Measurements from ENCODE around the gene CDX1.

CDX1 gene

GRCh38 chr5:150203832-150204589 is 37.4 kb downstream of the CDX1 start:
- in situ Hi-C loops (cut with HindIII; ENCODE audit: low sequenced_read_pairs): no loop called here

GRCh38 chr5:150204590-150204960 is 38.0 kb downstream of the CDX1 start:
- in situ Hi-C loops (cut with HindIII; ENCODE audit: low sequenced_read_pairs): no loop called here

DNA sequence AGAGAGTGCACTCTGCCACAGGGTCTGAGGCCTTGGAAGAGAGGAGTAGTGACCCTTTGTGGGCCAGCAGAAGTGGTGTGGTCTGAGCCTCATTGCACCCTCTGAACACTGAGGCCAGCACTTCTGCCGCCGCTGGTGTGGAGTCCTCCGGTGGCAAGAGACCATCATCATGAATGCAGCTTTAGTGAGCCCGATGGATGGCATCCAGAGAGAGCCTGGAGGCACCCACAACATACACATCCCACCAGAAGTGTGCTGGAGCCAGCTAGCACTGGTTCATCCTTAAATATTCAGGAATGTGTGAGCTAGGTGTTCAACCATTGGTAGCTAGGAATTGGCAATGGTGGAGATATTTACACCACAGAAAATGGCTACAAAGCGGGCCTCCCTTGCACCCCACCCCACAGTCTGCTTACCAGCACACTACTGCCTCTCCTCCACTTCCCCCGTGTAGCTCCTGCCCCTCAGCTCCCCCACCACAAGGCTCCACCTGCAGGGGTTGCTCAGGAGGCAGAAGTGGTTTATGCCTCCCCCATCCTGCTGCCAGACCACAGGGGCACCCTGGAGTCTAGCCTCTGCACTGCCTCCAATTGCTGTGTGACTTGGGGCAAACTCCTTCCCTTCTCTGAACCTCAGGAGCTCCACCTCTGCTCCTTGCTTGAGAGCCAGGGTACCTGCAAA is 39.7 kb downstream of the CDX1 start:
- in situ Hi-C loops (cut with HindIII; ENCODE audit: low sequenced_read_pairs): no loop called here

DNA sequence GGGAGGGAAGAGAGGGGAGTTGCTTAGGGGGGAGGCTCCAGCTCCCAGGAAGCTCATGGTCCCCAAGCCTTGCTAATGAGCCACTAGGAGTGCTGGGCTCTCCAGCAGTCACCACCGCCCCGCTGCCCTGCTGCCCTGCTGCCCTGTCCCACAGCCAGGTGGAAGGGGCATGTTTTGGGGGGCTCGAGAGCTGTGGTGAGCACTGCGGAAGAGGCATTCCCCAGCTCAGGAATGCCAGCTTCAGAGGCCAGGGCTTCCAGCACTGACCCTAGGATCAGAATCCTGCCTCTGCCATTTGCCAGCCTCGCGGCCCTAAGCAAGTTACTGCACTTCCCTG is 40.2 kb downstream of the CDX1 start:
- in situ Hi-C loops (cut with HindIII; ENCODE audit: low sequenced_read_pairs): no loop called here

- in situ Hi-C loops (cut with HindIII; ENCODE audit: low sequenced_read_pairs): no loop called here
Measured at GRCh38 chr5:150208187-150209098, 41.9 kb downstream of the CDX1 start.

DNA sequence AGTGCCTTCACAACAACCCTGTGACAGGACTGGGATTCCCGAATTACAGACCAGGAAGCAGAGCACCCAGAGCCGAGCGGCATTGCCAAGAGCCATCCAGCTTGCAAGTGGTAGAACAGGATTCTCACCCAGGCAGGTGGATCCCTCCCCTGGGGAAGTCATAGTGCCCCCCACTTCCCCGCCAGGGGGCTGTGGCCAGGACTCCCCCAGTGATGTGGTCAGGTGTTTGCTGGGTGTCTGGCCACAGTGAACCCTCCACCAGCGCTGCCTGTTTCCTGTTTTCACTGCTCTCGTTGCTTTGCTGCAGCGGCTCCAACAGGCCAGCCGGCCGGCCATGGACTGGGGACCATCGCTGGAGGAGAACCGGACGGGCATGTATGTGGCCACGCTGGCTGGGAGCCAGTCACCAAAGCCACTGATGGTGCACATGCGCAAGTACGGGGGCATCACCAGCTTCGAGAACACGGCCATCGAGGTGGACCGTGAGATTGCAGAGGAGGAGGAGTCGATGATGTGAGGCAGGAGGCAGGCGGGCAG is 42.6 kb downstream of the CDX1 start:
- in situ Hi-C loops (cut with HindIII; ENCODE audit: low sequenced_read_pairs): no loop called here

DNA sequence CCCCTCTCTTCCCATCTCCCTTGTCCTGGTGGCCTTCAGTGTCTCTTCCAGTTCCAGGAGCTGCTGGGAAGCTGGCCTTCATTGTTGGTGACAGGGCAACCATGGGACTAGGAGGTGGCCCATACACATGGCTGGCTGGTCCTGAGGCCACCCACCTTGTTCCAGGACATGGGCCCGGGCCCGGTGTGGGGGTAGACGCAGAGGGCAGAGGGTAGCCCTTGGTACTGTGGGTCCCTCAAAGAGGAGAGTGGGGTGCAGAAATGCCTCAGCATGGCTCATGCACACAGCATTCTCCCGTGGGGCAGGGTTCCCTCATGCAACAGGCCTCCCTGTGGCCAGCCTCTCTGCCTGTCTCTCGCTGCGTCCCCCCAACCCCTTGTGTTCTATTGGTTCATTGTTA is 44.1 kb downstream of the CDX1 start:
- in situ Hi-C loops (cut with HindIII; ENCODE audit: low sequenced_read_pairs): no loop called here

GRCh38 chr5:150211156-150212030 is 44.8 kb downstream of the CDX1 start:
- in situ Hi-C loops (cut with HindIII; ENCODE audit: low sequenced_read_pairs): no loop called here

- in situ Hi-C loops (cut with HindIII; ENCODE audit: low sequenced_read_pairs): no loop called here
Measured at GRCh38 chr5:150213530-150213929, 47.0 kb downstream of the CDX1 start.

DNA sequence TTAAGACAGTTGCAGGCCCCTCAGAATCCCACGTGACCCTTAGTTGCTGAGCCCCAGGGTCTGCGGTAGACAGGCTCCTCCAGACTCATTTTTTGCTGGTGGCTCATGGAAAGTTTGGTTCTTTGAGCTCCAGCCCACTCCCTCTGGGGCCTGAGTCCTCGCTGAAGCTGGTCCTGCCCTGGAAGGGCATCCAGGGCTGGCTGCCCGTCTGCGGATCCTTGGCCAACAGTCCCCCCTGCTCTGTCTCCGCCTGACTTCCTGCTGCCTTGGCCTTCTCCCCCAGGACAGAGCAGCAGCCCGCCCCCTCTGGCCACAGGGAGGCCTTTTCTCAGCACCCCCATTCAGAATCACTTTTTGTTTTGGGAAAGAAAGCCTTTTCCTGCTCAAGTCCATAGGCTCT is 47.7 kb downstream of the CDX1 start:
- in situ Hi-C loops (cut with HindIII; ENCODE audit: low sequenced_read_pairs): no loop called here

DNA sequence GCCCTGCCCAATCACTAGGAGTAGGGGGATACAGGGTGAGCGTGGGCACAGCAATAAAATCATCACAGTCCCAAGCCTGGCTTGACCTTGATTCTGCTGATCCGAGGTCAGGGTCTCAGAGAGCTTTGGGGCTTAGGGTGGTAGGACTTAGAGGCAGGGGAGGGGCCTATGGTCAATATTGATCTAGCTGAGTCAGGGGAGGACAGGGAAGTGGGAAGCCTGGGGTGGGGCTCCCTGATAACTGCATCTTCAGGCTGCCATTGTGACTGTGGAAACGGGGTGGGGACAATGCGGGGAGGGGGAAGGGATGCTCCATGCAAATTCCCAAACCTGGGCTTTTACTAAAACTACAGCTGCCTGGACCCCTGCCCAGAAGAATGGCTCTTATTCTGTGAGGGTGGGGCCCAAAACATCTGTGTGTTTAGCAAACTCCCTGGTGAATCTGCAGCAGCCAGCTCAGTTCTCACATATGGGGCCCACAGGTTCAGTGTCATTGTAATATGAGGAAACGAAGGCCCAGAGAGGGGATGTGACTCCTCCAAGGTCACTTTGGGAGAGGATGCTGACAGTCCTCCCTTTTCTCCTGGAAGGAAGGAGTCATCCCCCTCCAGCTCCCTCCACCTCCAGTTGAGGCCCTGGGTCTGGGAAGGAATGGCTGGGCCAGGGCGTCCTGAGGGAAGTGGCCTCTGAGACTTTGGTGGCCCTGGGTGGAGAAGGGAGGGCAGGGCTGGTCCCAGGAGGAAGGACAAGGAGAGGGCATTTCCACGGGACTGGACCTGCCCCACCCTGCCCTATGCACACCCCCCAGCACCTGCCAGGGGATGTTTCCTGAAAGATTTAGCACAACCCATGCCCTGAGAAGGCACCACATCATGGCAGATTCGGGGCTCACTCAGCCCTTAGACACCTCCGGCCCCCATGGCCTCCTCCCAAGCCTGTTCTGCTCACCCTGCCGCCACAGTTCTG is 49.7 kb downstream of the CDX1 start:
- in situ Hi-C loops (cut with HindIII; ENCODE audit: low sequenced_read_pairs): no loop called here

DNA sequence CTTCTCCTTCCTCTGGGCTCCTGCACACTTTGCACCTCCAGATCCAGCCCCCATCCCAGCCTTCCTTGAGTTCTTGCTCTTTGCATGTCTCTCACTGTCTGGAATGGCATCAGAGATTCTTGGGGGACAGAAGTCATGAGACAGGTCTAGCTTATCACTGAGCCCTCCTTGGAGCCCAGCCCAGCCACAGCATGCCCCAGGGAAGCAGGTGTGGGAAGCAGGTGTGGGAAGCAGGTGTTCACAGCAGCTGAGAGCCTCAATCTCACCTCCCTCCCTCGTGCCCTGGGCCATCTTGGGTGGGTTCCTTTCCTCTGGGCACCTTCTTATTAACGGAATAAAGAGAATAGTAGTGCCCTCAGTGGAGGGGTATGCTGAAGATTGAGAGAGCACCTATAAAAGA is 50.5 kb downstream of the CDX1 start:
- in situ Hi-C loops (cut with HindIII; ENCODE audit: low sequenced_read_pairs): no loop called here

- in situ Hi-C loops (cut with HindIII; ENCODE audit: low sequenced_read_pairs): no loop called here
Measured at GRCh38 chr5:150217873-150218692, 51.5 kb downstream of the CDX1 start.

GRCh38 chr5:150218693-150219035 is 52.1 kb downstream of the CDX1 start:
- in situ Hi-C loops (cut with HindIII; ENCODE audit: low sequenced_read_pairs): no loop called here

DNA sequence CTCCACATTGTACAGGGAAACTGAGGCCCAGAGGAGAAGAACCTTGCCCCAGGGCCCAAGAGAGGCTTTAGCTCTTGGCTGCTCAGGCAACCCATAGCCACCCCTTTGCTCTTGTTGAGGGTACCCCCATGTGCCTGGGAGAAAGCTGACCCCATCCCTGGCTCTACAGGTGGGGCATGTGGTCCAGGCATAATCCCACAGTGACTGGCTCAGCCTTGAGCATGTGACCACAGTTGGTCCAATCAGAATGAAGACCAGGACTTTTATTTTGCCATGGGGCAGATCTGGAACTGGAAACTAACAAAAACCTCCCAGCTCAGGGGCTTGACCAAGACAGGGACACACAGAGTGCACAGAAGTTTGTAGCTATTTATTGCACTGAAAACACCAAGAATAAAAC is 52.6 kb downstream of the CDX1 start:
- in situ Hi-C loops (cut with HindIII; ENCODE audit: low sequenced_read_pairs): no loop called here

- in situ Hi-C loops (cut with HindIII; ENCODE audit: low sequenced_read_pairs): no loop called here
Measured at GRCh38 chr5:150219861-150220260, 53.3 kb downstream of the CDX1 start.

GRCh38 chr5:150221471-150221870 is 54.9 kb downstream of the CDX1 start:
- in situ Hi-C loops (cut with HindIII; ENCODE audit: low sequenced_read_pairs): no loop called here

DNA sequence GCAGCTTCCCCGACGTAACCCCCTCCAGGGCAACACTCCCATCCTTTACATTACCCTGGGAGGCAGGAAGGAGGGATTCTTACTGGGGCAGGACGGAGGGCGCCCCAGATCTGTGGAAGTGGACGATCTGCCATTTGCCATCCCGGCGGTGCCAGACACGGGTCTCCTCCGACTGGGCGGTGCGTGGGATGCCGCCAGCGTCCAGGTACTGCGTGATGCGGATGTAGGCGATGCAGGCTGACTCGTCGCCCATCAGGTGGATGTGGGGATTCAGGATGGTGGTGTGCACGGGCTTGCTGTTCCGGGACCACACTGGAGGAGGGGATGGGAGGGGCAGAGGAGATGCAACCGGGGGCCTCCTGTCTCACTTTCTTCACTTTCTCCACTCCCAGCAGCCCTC is 56.3 kb downstream of the CDX1 start:
- in situ Hi-C loops (cut with HindIII; ENCODE audit: low sequenced_read_pairs): no loop called here

- in situ Hi-C loops (cut with HindIII; ENCODE audit: low sequenced_read_pairs): no loop called here
Measured at GRCh38 chr5:150223474-150223873, 56.9 kb downstream of the CDX1 start.
